AG04449 (cell line): ENCODE results near the gene LRFN2.

Experiments
- CTCF ChIA-PET: fragments of 350-600 bp; formaldehyde crosslinking; extraction: SDS; loops from one replicate; lab custom pipeline; 2021; ENCODE audit warnings: antibody characterized with exemption; lab: Yijun Ruan, JAX
- POLR2A ChIA-PET: fragments of 400-600, 350-600 bp; formaldehyde crosslinking; extraction: SDS; loops from one replicate; lab custom pipeline; 2020; ENCODE audit warnings: antibody characterized with exemption, inconsistent platforms; lab: Yijun Ruan, JAX
- DNase-seq: peaks from one replicate; pipeline ENCODE4 v3.0.0-alpha.2; 2010; ENCODE audit warnings: low read depth, low spot score
- H3K4me3 ChIP-seq: 2 replicates; pipeline ENCODE4 v1.5.1; 2011; ENCODE audit warnings: low read depth, mild to moderate bottlenecking, control low read depth, low read length
- CTCF ChIP-seq: IDR thresholded peaks from one replicate; pipeline ENCODE4 v1.5.1; 2011; ENCODE audit warnings: mild to moderate bottlenecking, moderate library complexity, low read length, control low read depth, inconsistent platforms; ENCODE audit not compliant: insufficient read depth; ENCODE audit errors: missing control alignments

The LRFN2 gene

GRCh38 chr6:40585651-40586269, 1.4 kb downstream of the LRFN2 start:
- no peak for TF ChIP-seq CTCF
- ChIA-PET POLR2A (no interaction called here), CTCF (no interaction called here)
- no peak overlapping the region for H3K4me3 ChIP-seq
- DNase-seq = no peak

GRCh38 chr6:40585223-40585622, 1.9 kb downstream of the LRFN2 start:
- CTCF ChIA-PET = no interaction called here
- POLR2A ChIA-PET = no interaction called here
- DNase-seq = no peak
- no peak overlapping the region for H3K4me3 ChIP-seq
- TF ChIP-seq CTCF = no peak

GRCh38 chr6:40584741-40585140, 2.4 kb downstream of the LRFN2 start:
- ChIA-PET POLR2A (no interaction called here), CTCF (interaction anchor here (0.6 kb wide), 1 partner anchor 243 kb away, joined by 3 read pairs; no protein-coding TSS in a partner anchor)
- DNase-seq = no peak
- H3K4me3 ChIP-seq = no peak overlapping the region
- TF ChIP-seq CTCF = no peak

GRCh38 chr6:40583709-40584108, 3.5 kb downstream of the LRFN2 start:
- no peak for DNase-seq
- TF ChIP-seq CTCF = no peak
- H3K4me3 ChIP-seq = no peak overlapping the region
- ChIA-PET POLR2A (no interaction called here), CTCF (no interaction called here)

- H3K4me3 ChIP-seq = no peak overlapping the region
- ChIA-PET POLR2A (no interaction called here), CTCF (no interaction called here)
- DNase-seq = no peak
- no peak for TF ChIP-seq CTCF
Measured at GRCh38 chr6:40582892-40583291, 4.3 kb downstream of the LRFN2 start.

- DNase-seq = no peak
- ChIA-PET CTCF (no interaction called here), POLR2A (no interaction called here)
- H3K4me3 ChIP-seq = no peak overlapping the region
- TF ChIP-seq CTCF = no peak
Measured at GRCh38 chr6:40579101-40579500, 8.1 kb downstream of the LRFN2 start.
